Tibial nerve (tissue), 4 donors: ENCODE data around the gene CAMTA1. TPM values are rescaled to one million over a fixed set of nuclear protein-coding genes. Genes with fewer than 3 reads are reported as not detected.
A peak's percentile ranks its signal among the peaks of the same experiment; 100 is the strongest.

ENCODE experiments used
- DNase-seq, 2 donors: peaks; one replicate each; pipeline ENCODE4 v3.0.0-alpha.2; 2019; ENCODE audit warnings: low spot score in 2 of 2
- H3K27ac ChIP-seq, 4 donors: fragments of 200-600 bp; sonication (generic) in 3 of 4; one replicate each; pipeline ENCODE4 v1.5.1; 2017 to 2019; ENCODE audit warnings: mild to moderate bottlenecking in 1 of 4
- H3K27me3 ChIP-seq, 2 donors: fragments of 200-600 bp; sonication (generic) in 1 of 2; one replicate each; pipeline versions ENCODE4 v1.5.1 to v1.6.0; 2017 to 2019
- H3K36me3 ChIP-seq, 3 donors: fragments of 200-600 bp; sonication (generic); one replicate each; pipeline ENCODE4 v1.5.1; 2018 to 2019
- H3K4me1 ChIP-seq, 4 donors: fragments of 200-600 bp; sonication (generic) in 3 of 4; one replicate each; pipeline ENCODE4 v1.5.1; 2017 to 2019
- H3K4me3 ChIP-seq, 4 donors: fragments of 200-600 bp; sonication (generic) in 3 of 4; one replicate each; pipeline ENCODE4 v1.5.1; 2017 to 2019; ENCODE audit warnings: mild to moderate bottlenecking in 1 of 4, moderate library complexity in 1 of 4
- H3K9me3 ChIP-seq, 4 donors: fragments of 200-600 bp; sonication (generic) in 3 of 4; one replicate each; pipeline ENCODE4 v1.5.1; 2017 to 2019
- EP300 ChIP-seq, 2 donors: sonication (generic); formaldehyde crosslinking; IDR thresholded peaks; one replicate each; pipeline ENCODE4 v1.6.1; 2017; ENCODE audit warnings: antibody characterized with exemption in 2 of 2, mild to moderate bottlenecking in 1 of 2
- POLR2A ChIP-seq, 2 donors: fragments of 450-650 bp; IDR thresholded peaks; one replicate each; pipeline ENCODE4 v1.6.1; 2017; ENCODE audit warnings: antibody characterized with exemption in 2 of 2, mild to moderate bottlenecking in 2 of 2, moderate library complexity in 2 of 2
- WGBS, 2 donors: methylation state at CpG; one replicate each; pipeline ENCODE4 v1.1.5; 2018; 5-methylcytosine and 5-hydroxymethylcytosine counted together
- total RNA-seq, 4 donors: library from RNA; depleted of rRNA; stranded (reverse); fragments of >200 nt; gene quantifications; one replicate each; pipeline ENCODE4 v1.1.0, GENCODE V29; 2016
- TF ChIP-seq, protein P1 (sequence below), 5 experiments: fragments of 200-600 bp in 3 of 5; fragments of 450-650 bp in 2 of 5; sonication (generic) in 3 of 5; IDR thresholded peaks; one replicate each; pipeline ENCODE4 v1.5.1; 2016 to 2019; ENCODE audit warnings: antibody characterized with exemption in 5 of 5, mild to moderate bottlenecking in 3 of 5, moderate library complexity in 2 of 5

The CAMTA1 gene
- total RNA-seq, 4 donors from 2014 or later, result 41.8 to 104 (median 87.2) TPM

DNA sequence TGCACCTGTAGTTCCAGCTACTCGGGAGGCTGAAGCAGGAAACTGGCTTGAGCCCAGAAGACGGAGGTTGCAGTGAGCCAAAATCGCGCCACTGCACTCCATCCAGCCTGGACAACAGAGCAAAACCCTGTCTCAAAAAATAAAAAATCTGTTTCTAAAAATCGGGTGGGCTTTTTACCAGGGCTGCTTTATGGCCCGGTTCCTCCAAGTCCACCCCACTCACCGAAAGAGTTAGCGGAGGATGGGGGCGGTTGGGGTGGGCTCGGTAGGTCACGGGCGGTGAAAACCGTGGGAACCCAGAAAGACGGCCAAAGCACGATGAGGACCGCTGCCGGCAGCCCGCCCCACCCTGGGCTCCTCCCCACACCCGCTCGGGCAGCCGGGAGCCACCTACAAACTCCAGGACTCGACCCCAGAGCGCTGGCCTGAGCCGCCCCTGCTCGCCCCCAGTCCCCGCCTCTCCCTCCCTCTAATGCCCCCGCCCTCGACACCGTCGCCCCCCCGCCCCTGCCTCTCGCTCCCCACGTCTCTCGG is 998.0 kb downstream of the CAMTA1 start:
- DNase-seq, result peak; percentile 43 to 65
- Histone ChIP-seq H3K36me3 (peaks cover 0 to 48% (median under 1%) of the 10 kb centered on the region in 3 donors), H3K4me1 (peaks cover 0 to 54% (median 6%) of the 10 kb centered on the region in 4 donors), H3K27ac (peak overlapping the region; percentile 89 to 99 (median 95)), H3K9me3 (no peaks in the 10 kb centered on the region), H3K4me3 (peak overlapping the region; percentile 46 to 81 (median 54)), H3K27me3 (no peaks in the 10 kb centered on the region)
- TF ChIP-seq EP300 (IDR thresholded peaks at IDR 0.05) (no peak), POLR2A (IDR thresholded peaks at IDR 0.05) (no peak)
- WGBS, 2 donors, result 2% methylated on average over 19 to 21 of the region's 34 CpGs

DNA sequence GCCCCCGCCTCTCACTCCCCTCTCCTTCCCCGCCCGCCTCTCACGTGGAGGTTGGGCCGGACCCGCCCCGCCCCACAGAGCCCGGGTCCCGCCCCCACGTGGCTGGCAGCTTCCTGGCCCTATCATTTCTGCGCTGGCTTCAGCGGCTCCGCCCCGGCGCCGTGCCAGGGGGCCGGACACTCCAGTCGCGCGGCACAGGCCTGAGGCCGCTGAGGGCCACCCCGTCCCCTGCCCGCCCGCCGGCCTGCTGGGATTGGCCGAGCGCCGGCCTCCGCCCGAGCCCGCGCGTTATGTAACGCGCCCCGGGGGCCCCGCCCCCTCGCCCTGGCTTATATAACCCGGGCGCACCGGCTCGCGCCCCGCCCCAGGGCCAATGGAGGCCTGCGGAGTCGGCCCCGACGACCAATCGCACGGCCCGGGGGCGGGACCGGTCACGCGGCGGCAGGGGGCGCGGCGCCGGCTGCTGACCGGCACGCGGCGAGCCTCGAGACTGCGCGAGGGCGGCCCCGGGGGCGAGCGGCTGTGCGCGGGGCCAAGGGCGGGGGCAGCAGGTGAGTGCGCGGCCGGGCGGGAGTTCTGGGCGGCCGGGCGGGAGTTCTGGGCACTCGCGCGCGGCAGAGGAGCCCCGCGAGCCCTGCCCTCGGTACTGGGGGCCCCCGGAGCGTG is 998.7 kb downstream of the CAMTA1 start, which contains the start of gene PER3:
TSS of gene PER3 (plus strand) at position 466 of the 666 bp plus-strand sequence. CDS start 587 bp downstream, outside the sequence.
- no peaks in the 10 kb centered on the region for H3K9me3 ChIP-seq

DNA sequence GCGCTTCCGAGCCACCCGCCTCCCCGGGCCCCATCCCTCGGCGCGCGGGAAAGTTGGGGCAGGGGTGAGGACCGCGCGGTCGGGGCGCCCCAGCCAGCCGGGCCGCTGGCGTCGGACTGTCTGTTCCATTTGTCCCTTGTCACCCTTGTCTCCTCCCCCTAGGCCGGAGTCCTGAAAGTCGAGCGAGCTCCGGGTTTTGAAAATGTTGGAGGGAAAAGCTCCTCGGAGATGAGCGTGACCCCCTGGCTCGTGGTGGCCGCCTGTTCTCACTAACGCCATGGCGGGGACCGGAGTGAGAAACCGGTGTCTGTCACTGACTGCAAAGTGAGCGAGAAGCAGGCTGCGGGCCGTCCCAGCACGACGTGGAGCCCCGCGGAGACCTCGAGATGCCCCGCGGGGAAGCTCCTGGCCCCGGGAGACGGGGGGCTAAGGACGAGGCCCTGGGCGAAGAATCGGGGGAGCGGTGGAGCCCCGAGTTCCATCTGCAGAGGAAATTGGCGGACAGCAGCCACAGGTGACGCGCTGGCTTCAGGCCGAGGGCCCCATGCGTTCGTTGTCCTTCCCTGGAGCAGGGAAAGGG is 999.3 kb downstream of the CAMTA1 start:
- Histone ChIP-seq H3K36me3 (peaks cover 0 to 48% (median 3%) of the 10 kb centered on the region in 3 donors), H3K4me1 (peaks cover 0 to 59% (median 6%) of the 10 kb centered on the region in 4 donors), H3K27me3 (no peaks in the 10 kb centered on the region), H3K9me3 (no peaks in the 10 kb centered on the region), H3K4me3 (peak overlapping the region; percentile 47 to 81 (median 62)), H3K27ac (peak overlapping the region; percentile 90 to 99 (median 93))
- 36 to 37% methylated on average over 43 to 51 of the region's 52 CpGs for WGBS, 2 donors
- no peak for DNase-seq
- TF ChIP-seq, protein P1, sequence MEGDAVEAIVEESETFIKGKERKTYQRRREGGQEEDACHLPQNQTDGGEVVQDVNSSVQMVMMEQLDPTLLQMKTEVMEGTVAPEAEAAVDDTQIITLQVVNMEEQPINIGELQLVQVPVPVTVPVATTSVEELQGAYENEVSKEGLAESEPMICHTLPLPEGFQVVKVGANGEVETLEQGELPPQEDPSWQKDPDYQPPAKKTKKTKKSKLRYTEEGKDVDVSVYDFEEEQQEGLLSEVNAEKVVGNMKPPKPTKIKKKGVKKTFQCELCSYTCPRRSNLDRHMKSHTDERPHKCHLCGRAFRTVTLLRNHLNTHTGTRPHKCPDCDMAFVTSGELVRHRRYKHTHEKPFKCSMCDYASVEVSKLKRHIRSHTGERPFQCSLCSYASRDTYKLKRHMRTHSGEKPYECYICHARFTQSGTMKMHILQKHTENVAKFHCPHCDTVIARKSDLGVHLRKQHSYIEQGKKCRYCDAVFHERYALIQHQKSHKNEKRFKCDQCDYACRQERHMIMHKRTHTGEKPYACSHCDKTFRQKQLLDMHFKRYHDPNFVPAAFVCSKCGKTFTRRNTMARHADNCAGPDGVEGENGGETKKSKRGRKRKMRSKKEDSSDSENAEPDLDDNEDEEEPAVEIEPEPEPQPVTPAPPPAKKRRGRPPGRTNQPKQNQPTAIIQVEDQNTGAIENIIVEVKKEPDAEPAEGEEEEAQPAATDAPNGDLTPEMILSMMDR (IDR thresholded peaks at IDR 0.05), result peak in 1 of 5 experiments; percentile 2
- TF ChIP-seq POLR2A (IDR thresholded peaks at IDR 0.05) (peak in 1 of 2 donors; percentile 5), EP300 (IDR thresholded peaks at IDR 0.05) (no peak)

More for the DNA sequence above, 998.7 kb downstream of the CAMTA1 start, which contains the start of gene PER3:
- H3K4me3 ChIP-seq, result peak within 1 kb of the TSS; percentile 53 to 81 (median 62)
- H3K27ac ChIP-seq, result peak within 1 kb of the TSS; percentile 90 to 99 (median 95)
- TF ChIP-seq POLR2A (IDR thresholded peaks at IDR 0.05) (peak; percentile 26 to 82), EP300 (IDR thresholded peaks at IDR 0.05) (peak in 1 of 2 donors; percentile 75)
- TF ChIP-seq, protein P1 (IDR thresholded peaks at IDR 0.05), result peak in 2 of 5 experiments; percentile 19 to 50
- H3K36me3 ChIP-seq, result peaks cover 0 to 48% (median 0%) of the 10 kb centered on the region in 3 donors
- WGBS, 2 donors, result 0 to 1% methylated on average over 22 to 47 of the region's 90 CpGs
- peak; percentile 93 to 96 for DNase-seq
- peaks cover 0 to 59% (median 6%) of the 10 kb centered on the region in 4 donors for H3K4me1 ChIP-seq
- no peaks in the 10 kb centered on the region for H3K27me3 ChIP-seq

DNA sequence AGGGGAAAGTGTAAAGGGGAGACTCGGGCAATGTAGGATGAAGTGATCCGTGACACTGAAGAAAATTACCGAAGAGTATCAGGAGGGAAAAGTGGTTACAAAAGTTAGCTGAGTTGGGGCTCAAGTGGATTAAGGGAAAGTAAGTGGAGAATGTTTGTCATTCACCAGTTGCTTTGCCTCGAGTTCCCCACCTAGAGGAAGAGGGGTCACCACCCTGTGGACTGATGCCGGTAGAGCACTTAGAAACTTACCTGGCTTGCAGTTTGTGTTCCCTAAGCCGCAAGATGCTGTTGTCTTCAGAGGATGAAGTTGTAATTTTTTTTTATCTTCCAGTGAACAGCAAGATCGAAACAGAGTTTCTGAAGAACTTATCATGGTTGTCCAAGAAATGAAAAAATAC is 999.9 kb downstream of the CAMTA1 start:
- Histone ChIP-seq H3K36me3 (peaks cover 0 to 48% (median 3%) of the 10 kb centered on the region in 3 donors), H3K27ac (peak overlapping the region; percentile 90 to 99 (median 93)), H3K4me1 (peaks cover 0 to 59% (median 6%) of the 10 kb centered on the region in 4 donors), H3K9me3 (no peaks in the 10 kb centered on the region), H3K4me3 (peak overlapping the region; percentile 47 to 81 (median 62)), H3K27me3 (no peaks in the 10 kb centered on the region)
- WGBS, 2 donors, result 77 to 81% methylated on average over 7 of the region's 7 CpGs
- no peak for DNase-seq
- no peak for TF ChIP-seq EP300 (IDR thresholded peaks at IDR 0.05)
- TF ChIP-seq, protein P1 (IDR thresholded peaks at IDR 0.05), result no peak
- no peak for TF ChIP-seq POLR2A (IDR thresholded peaks at IDR 0.05)

DNA sequence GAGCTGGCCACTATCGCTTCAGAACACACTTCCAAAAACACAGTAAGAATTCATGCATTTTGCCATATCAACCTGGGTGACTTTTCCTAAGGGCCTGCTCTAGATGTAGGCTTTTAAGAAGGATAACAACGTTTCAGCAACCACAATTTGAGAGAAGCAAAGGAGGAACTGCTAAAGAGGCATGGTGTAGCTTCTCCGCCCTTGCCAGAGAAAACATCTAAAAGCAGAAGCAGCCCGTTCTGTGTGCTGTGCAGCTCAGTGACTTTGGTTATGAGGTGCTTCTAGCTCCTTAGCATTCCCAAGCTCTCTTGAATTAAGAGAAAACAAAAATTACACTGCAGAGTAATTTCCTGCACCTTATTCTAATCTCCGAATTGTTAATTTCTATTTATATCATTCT is 1001.5 kb downstream of the CAMTA1 start:
- peaks cover 0 to 51% (median 9%) of the 10 kb centered on the region in 3 donors for H3K36me3 ChIP-seq
- H3K27ac ChIP-seq, result peak overlapping the region in 1 of 4 donors; percentile 29
- H3K27me3 ChIP-seq, result no peaks in the 10 kb centered on the region

More for the DNA sequence above, 1001.5 kb downstream of the CAMTA1 start:
- H3K4me3 ChIP-seq, result no peak overlapping the region
- no peak for TF ChIP-seq EP300 (IDR thresholded peaks at IDR 0.05)
- 66 to 70% methylated on average over 5 of the region's 5 CpGs for WGBS, 2 donors
- H3K9me3 ChIP-seq, result peaks cover 0 to 9% (median 0%) of the 10 kb centered on the region in 4 donors
- peaks cover 0 to 56% (median 6%) of the 10 kb centered on the region in 4 donors for H3K4me1 ChIP-seq
- no peak for DNase-seq
